ENCODE measurements around the gene CEP78. TPM values are rescaled to one million over a fixed set of nuclear protein-coding genes. Genes with fewer than 3 reads are reported as not detected.
A peak's percentile ranks its signal among the peaks of the same experiment; 100 is the strongest.
"Not testable (repeated sequence)": the region's sequence is repeated elsewhere in the genome, so short reads cannot be mapped to it uniquely, and the experiment has no call there.

Gene CEP78
- total RNA-seq = 10 to 100 TPM; 16.4 to 18.9 TPM
- 52.1 to 91.1 reads per million in 2 donors for total RNA-seq

- H3K4me3 Mint-ChIP-seq = no peak within 1 kb of the TSS
- H3K9me3 ChIP-seq (ENCODE audit: control insufficient read depth, low read length, poor library complexity, severe bottlenecking) = no peaks in the 10 kb centered on the region
- peak; percentile 74 to 76 (median 75) for DNase-seq
- no peaks in the 10 kb centered on the region for H3K27me3 Mint-ChIP-seq
- ATAC-seq = peak; percentile 98
- H3K36me3 Mint-ChIP-seq (ENCODE audit: low read depth) = peaks cover 3% of the 10 kb centered on the region
- no peak within 1 kb of the TSS for H3K27ac Mint-ChIP-seq
- H3K4me1 Mint-ChIP-seq = peaks cover 34% of the 10 kb centered on the region
Measured at GRCh38 chr9:78235762-78236550, at the start of gene CEP78. CEP78 (plus strand) TSS chr9:78236075; CDS start chr9:78236351, 276 bp downstream.

- Mint-ChIP-seq H3K27ac (peak overlapping the region; percentile 14), H3K27me3 (no peaks in the 10 kb centered on the region), H3K4me1 (peaks cover 3% of the 10 kb centered on the region), H3K4me3 (no peak overlapping the region), H3K36me3 (ENCODE audit: low read depth) (peaks cover under 1% of the 10 kb centered on the region)
- H3K9me3 ChIP-seq (ENCODE audit: control insufficient read depth, low read length, poor library complexity, severe bottlenecking) = no peaks in the 10 kb centered on the region
- DNase-seq (no peak), ATAC-seq (no peak)
Measured at GRCh38 chr9:78187763-78188484, 48.0 kb upstream of the CEP78 start.

GRCh38 chr9:78188594-78188993, 47.3 kb upstream of the CEP78 start:
- H3K9me3 ChIP-seq (ENCODE audit: control insufficient read depth, low read length, poor library complexity, severe bottlenecking) = no peaks in the 10 kb centered on the region
- DNase-seq = no peak
- ATAC-seq = no peak
- no peaks in the 10 kb centered on the region for H3K36me3 Mint-ChIP-seq (ENCODE audit: low read depth)
- H3K4me3 Mint-ChIP-seq = no peak overlapping the region
- no peak overlapping the region for H3K27ac Mint-ChIP-seq
- H3K27me3 Mint-ChIP-seq = no peaks in the 10 kb centered on the region
- H3K4me1 Mint-ChIP-seq = peaks cover 3% of the 10 kb centered on the region

GRCh38 chr9:78189001-78189400, 46.9 kb upstream of the CEP78 start:
- peaks cover 3% of the 10 kb centered on the region for H3K4me1 Mint-ChIP-seq
- H3K9me3 ChIP-seq (ENCODE audit: control insufficient read depth, low read length, poor library complexity, severe bottlenecking) = no peaks in the 10 kb centered on the region
- ATAC-seq (no peak), DNase-seq (no peak)
- no peak overlapping the region for H3K27ac Mint-ChIP-seq
- H3K27me3 Mint-ChIP-seq = no peaks in the 10 kb centered on the region
- H3K4me3 Mint-ChIP-seq = no peak overlapping the region
- no peaks in the 10 kb centered on the region for H3K36me3 Mint-ChIP-seq (ENCODE audit: low read depth)

- no peaks in the 10 kb centered on the region for H3K27me3 Mint-ChIP-seq
- H3K4me1 Mint-ChIP-seq = peaks cover 3% of the 10 kb centered on the region
- H3K4me3 Mint-ChIP-seq = no peak overlapping the region
- no peaks in the 10 kb centered on the region for H3K9me3 ChIP-seq (ENCODE audit: control insufficient read depth, low read length, poor library complexity, severe bottlenecking)
- DNase-seq = no peak
- no peak for ATAC-seq
- no peaks in the 10 kb centered on the region for H3K36me3 Mint-ChIP-seq (ENCODE audit: low read depth)
- H3K27ac Mint-ChIP-seq = no peak overlapping the region
Measured at GRCh38 chr9:78189461-78189860, 46.4 kb upstream of the CEP78 start.

GRCh38 chr9:78191931-78192330, 43.9 kb upstream of the CEP78 start:
- no peak for ATAC-seq
- Mint-ChIP-seq H3K27ac (no peak overlapping the region), H3K36me3 (ENCODE audit: low read depth) (no peaks in the 10 kb centered on the region), H3K4me1 (peaks cover 3% of the 10 kb centered on the region), H3K27me3 (no peaks in the 10 kb centered on the region), H3K4me3 (no peak overlapping the region)
- no peak for DNase-seq
- H3K9me3 ChIP-seq (ENCODE audit: control insufficient read depth, low read length, poor library complexity, severe bottlenecking) = no peaks in the 10 kb centered on the region

GRCh38 chr9:78196258-78196657, 39.6 kb upstream of the CEP78 start:
- no peaks in the 10 kb centered on the region for H3K27me3 Mint-ChIP-seq
- no peaks in the 10 kb centered on the region for H3K9me3 ChIP-seq (ENCODE audit: control insufficient read depth, low read length, poor library complexity, severe bottlenecking)
- peaks cover 3% of the 10 kb centered on the region for H3K4me1 Mint-ChIP-seq
- no peak overlapping the region for H3K4me3 Mint-ChIP-seq
- ATAC-seq (no peak), DNase-seq (no peak)
- no peaks in the 10 kb centered on the region for H3K36me3 Mint-ChIP-seq (ENCODE audit: low read depth)
- no peak overlapping the region for H3K27ac Mint-ChIP-seq

- Mint-ChIP-seq H3K27ac (peak overlapping the region; percentile 93), H3K36me3 (ENCODE audit: low read depth) (peaks cover 10% of the 10 kb centered on the region), H3K4me3 (peak overlapping the region; percentile 44)
- not testable (repeated sequence) for H3K4me1 Mint-ChIP-seq; H3K27me3 Mint-ChIP-seq; H3K9me3 ChIP-seq (ENCODE audit: control insufficient read depth, low read length, poor library complexity, severe bottlenecking)
- peak; percentile 99 for ATAC-seq
- peak in 2 of 3 donors; percentile 34 to 35 for DNase-seq
Measured at GRCh38 chr9:78201158-78201777, 34.6 kb upstream of the CEP78 start.

- no peak for ATAC-seq
- Mint-ChIP-seq H3K4me3 (no peak overlapping the region), H3K4me1 (peaks cover 23% of the 10 kb centered on the region), H3K36me3 (ENCODE audit: low read depth) (peaks cover 5% of the 10 kb centered on the region), H3K27ac (no peak overlapping the region), H3K27me3 (no peaks in the 10 kb centered on the region)
- no peaks in the 10 kb centered on the region for H3K9me3 ChIP-seq (ENCODE audit: control insufficient read depth, low read length, poor library complexity, severe bottlenecking)
- DNase-seq = no peak
Measured at GRCh38 chr9:78207319-78207718, 28.6 kb upstream of the CEP78 start.

GRCh38 chr9:78207901-78208300, 28.0 kb upstream of the CEP78 start:
- no peaks in the 10 kb centered on the region for H3K9me3 ChIP-seq (ENCODE audit: control insufficient read depth, low read length, poor library complexity, severe bottlenecking)
- no peak overlapping the region for H3K4me3 Mint-ChIP-seq
- no peaks in the 10 kb centered on the region for H3K27me3 Mint-ChIP-seq
- peaks cover 4% of the 10 kb centered on the region for H3K36me3 Mint-ChIP-seq (ENCODE audit: low read depth)
- H3K27ac Mint-ChIP-seq = no peak overlapping the region
- ATAC-seq = no peak
- DNase-seq = no peak
- H3K4me1 Mint-ChIP-seq = peaks cover 27% of the 10 kb centered on the region

- H3K9me3 ChIP-seq (ENCODE audit: control insufficient read depth, low read length, poor library complexity, severe bottlenecking) = no peaks in the 10 kb centered on the region
- no peaks in the 10 kb centered on the region for H3K27me3 Mint-ChIP-seq
- no peak overlapping the region for H3K27ac Mint-ChIP-seq
- no peak overlapping the region for H3K4me3 Mint-ChIP-seq
- DNase-seq (no peak), ATAC-seq (no peak)
- peaks cover 31% of the 10 kb centered on the region for H3K4me1 Mint-ChIP-seq
- no peaks in the 10 kb centered on the region for H3K36me3 Mint-ChIP-seq (ENCODE audit: low read depth)
Measured at GRCh38 chr9:78209127-78209526, 26.7 kb upstream of the CEP78 start.

- ATAC-seq (peak; percentile 72), DNase-seq (no peak)
- Mint-ChIP-seq H3K36me3 (ENCODE audit: low read depth) (no peaks in the 10 kb centered on the region), H3K4me3 (peak overlapping the region; percentile 86), H3K27ac (peak overlapping the region; percentile 93), H3K27me3 (no peaks in the 10 kb centered on the region), H3K4me1 (peaks cover 31% of the 10 kb centered on the region)
- H3K9me3 ChIP-seq (ENCODE audit: control insufficient read depth, low read length, poor library complexity, severe bottlenecking) = no peaks in the 10 kb centered on the region
Measured at GRCh38 chr9:78210841-78211301, 25.0 kb upstream of the CEP78 start.

- H3K27me3 Mint-ChIP-seq = no peaks in the 10 kb centered on the region
- peak overlapping the region; percentile 41 for H3K27ac Mint-ChIP-seq
- ATAC-seq = no peak
- no peaks in the 10 kb centered on the region for H3K36me3 Mint-ChIP-seq (ENCODE audit: low read depth)
- peaks cover 33% of the 10 kb centered on the region for H3K4me1 Mint-ChIP-seq
- DNase-seq = no peak
- H3K9me3 ChIP-seq (ENCODE audit: control insufficient read depth, low read length, poor library complexity, severe bottlenecking) = no peaks in the 10 kb centered on the region
- no peak overlapping the region for H3K4me3 Mint-ChIP-seq
Measured at GRCh38 chr9:78212868-78213267, 23.0 kb upstream of the CEP78 start.

Data from T-helper 17 cell (primary cell).